NCI-H1694 treated with DMSO at 0.1 percent for 48 hours (cell line): ENCODE data around the gene MARCHF2.

Source experiments
- DNase-seq: peaks from one replicate; lab custom pipeline; 2025; lab: John Stamatoyannopoulos, UW

MARCHF2 gene

GRCh38 chr19:8453616-8454015 lies 40.5 kb downstream of the MARCHF2 start:
- DNase-seq = no peak

- DNase-seq = no peak
These were observed 41.1 kb downstream of the MARCHF2 start for GRCh38 chr19:8454218-8454617.

- no peak for DNase-seq
These were observed 41.9 kb downstream of the MARCHF2 start for GRCh38 chr19:8455018-8455417.

GRCh38 chr19:8456064-8456463 lies 43.0 kb downstream of the MARCHF2 start:
- no peak for DNase-seq

GRCh38 chr19:8457209-8457608 lies 44.1 kb downstream of the MARCHF2 start:
- DNase-seq = no peak

- DNase-seq = no peak
These were observed 44.7 kb downstream of the MARCHF2 start for GRCh38 chr19:8457827-8458226.

- no peak for DNase-seq
These were observed 45.3 kb downstream of the MARCHF2 start for GRCh38 chr19:8458380-8458779.

GRCh38 chr19:8459095-8459494 lies 46.0 kb downstream of the MARCHF2 start:
- no peak for DNase-seq

GRCh38 chr19:8459520-8460270 lies 46.6 kb downstream of the MARCHF2 start:
- DNase-seq = no peak

GRCh38 chr19:8460516-8461298 lies 47.6 kb downstream of the MARCHF2 start:
- no peak for DNase-seq

GRCh38 chr19:8461376-8461775 lies 48.3 kb downstream of the MARCHF2 start:
- no peak for DNase-seq

- no peak for DNase-seq
These were observed 48.8 kb downstream of the MARCHF2 start for GRCh38 chr19:8461891-8462290.

- DNase-seq = no peak
These were observed 49.5 kb downstream of the MARCHF2 start for GRCh38 chr19:8462571-8462970.

GRCh38 chr19:8463365-8463764 lies 50.3 kb downstream of the MARCHF2 start:
- no peak for DNase-seq

GRCh38 chr19:8466018-8466417 lies 52.9 kb downstream of the MARCHF2 start:
- no peak for DNase-seq

GRCh38 chr19:8468124-8468523 lies 55.0 kb downstream of the MARCHF2 start:
- no peak for DNase-seq

GRCh38 chr19:8468761-8469373 lies 55.8 kb downstream of the MARCHF2 start:
- no peak for DNase-seq

- no peak for DNase-seq
These were observed 56.7 kb downstream of the MARCHF2 start for GRCh38 chr19:8469613-8470368.

GRCh38 chr19:8473648-8474476 lies 60.8 kb downstream of the MARCHF2 start:
- no peak for DNase-seq

GRCh38 chr19:8475005-8475404 lies 61.9 kb downstream of the MARCHF2 start:
- DNase-seq = no peak

- DNase-seq = no peak
These were observed 63.4 kb downstream of the MARCHF2 start for GRCh38 chr19:8476524-8476923.
